Stimulated activated effector memory CD8-positive, alpha-beta T cell treated with anti-CD3 and anti-CD28 coated beads, Interleukin-12 subunit alpha, Interleukin-12 subunit beta, amount 100 ng/mL, for 72 hours (primary cell): ENCODE measurements around the gene FILIP1.
A peak's percentile ranks its signal among the peaks of the same experiment; 100 is the strongest.

Experiments used
- ATAC-seq: fragments of 150-1000 bp; cut with Tn5 transposase; 2 replicates; pipeline ENCODE4 v1.10.0; 2021
- DNase-seq, 2 donors: peaks; one replicate each; pipeline ENCODE4 v3.0.0; 2021 to 2022; ENCODE audit warnings: low spot score in 2 of 2
- H3K27ac Mint-ChIP-seq: one replicate; pipeline ENCODE4 v1.8.0; 2022; ENCODE audit warnings: mild to moderate bottlenecking, mixed read lengths
- H3K36me3 Mint-ChIP-seq: one replicate; pipeline ENCODE4 v1.8.0; 2022; ENCODE audit warnings: mild to moderate bottlenecking, mixed read lengths
- H3K4me1 Mint-ChIP-seq: one replicate; pipeline ENCODE4 v1.8.0; 2022; ENCODE audit warnings: mixed read lengths
- H3K4me3 Mint-ChIP-seq: one replicate; pipeline ENCODE4 v1.8.0; 2022; ENCODE audit warnings: mild to moderate bottlenecking, mixed read lengths
- H3K9me3 Mint-ChIP-seq: one replicate; pipeline ENCODE4 v1.8.0; 2022; ENCODE audit warnings: mixed read lengths

FILIP1 gene

GRCh38 chr6:75370011-75370410 is 123.6 kb downstream of the FILIP1 start:
- no peaks in the 10 kb centered on the region for H3K9me3 Mint-ChIP-seq
- no peak overlapping the region for H3K27ac Mint-ChIP-seq
- DNase-seq = no peak
- no peak overlapping the region for H3K4me3 Mint-ChIP-seq
- no peaks in the 10 kb centered on the region for H3K4me1 Mint-ChIP-seq
- no peak for ATAC-seq
- H3K36me3 Mint-ChIP-seq = no peaks in the 10 kb centered on the region

GRCh38 chr6:75368864-75369402 is 124.7 kb downstream of the FILIP1 start:
- no peak overlapping the region for H3K27ac Mint-ChIP-seq
- H3K4me1 Mint-ChIP-seq = no peaks in the 10 kb centered on the region
- H3K36me3 Mint-ChIP-seq = no peaks in the 10 kb centered on the region
- no peak for ATAC-seq
- no peak for DNase-seq
- no peaks in the 10 kb centered on the region for H3K9me3 Mint-ChIP-seq
- no peak overlapping the region for H3K4me3 Mint-ChIP-seq

- DNase-seq (no peak), ATAC-seq (no peak)
- H3K36me3 Mint-ChIP-seq = no peaks in the 10 kb centered on the region
- no peak overlapping the region for H3K27ac Mint-ChIP-seq
- H3K4me3 Mint-ChIP-seq = no peak overlapping the region
- H3K9me3 Mint-ChIP-seq = no peaks in the 10 kb centered on the region
- H3K4me1 Mint-ChIP-seq = no peaks in the 10 kb centered on the region
Observed at GRCh38 chr6:75368151-75368779, 125.3 kb downstream of the FILIP1 start.

- Mint-ChIP-seq H3K36me3 (no peaks in the 10 kb centered on the region), H3K9me3 (peaks cover 1% of the 10 kb centered on the region), H3K27ac (no peak overlapping the region), H3K4me1 (no peaks in the 10 kb centered on the region), H3K4me3 (no peak overlapping the region)
- DNase-seq (no peak), ATAC-seq (no peak)
Observed at GRCh38 chr6:75363304-75363703, 130.3 kb downstream of the FILIP1 start.

GRCh38 chr6:75353644-75354043 is 140.0 kb downstream of the FILIP1 start:
- Mint-ChIP-seq H3K27ac (no peak overlapping the region), H3K4me3 (no peak overlapping the region), H3K4me1 (peaks cover 6% of the 10 kb centered on the region), H3K36me3 (no peaks in the 10 kb centered on the region), H3K9me3 (peaks cover 3% of the 10 kb centered on the region)
- DNase-seq = no peak
- no peak for ATAC-seq

- Mint-ChIP-seq H3K36me3 (no peaks in the 10 kb centered on the region), H3K27ac (no peak overlapping the region), H3K4me1 (peaks cover 6% of the 10 kb centered on the region), H3K4me3 (no peak overlapping the region), H3K9me3 (no peaks in the 10 kb centered on the region)
- no peak for ATAC-seq
- DNase-seq = no peak
Observed at GRCh38 chr6:75351570-75351969, 142.0 kb downstream of the FILIP1 start.

- ATAC-seq (no peak), DNase-seq (no peak)
- Mint-ChIP-seq H3K27ac (no peak overlapping the region), H3K4me1 (peaks cover 6% of the 10 kb centered on the region), H3K9me3 (no peaks in the 10 kb centered on the region), H3K36me3 (no peaks in the 10 kb centered on the region), H3K4me3 (no peak overlapping the region)
Observed at GRCh38 chr6:75350808-75351207, 142.8 kb downstream of the FILIP1 start.

GRCh38 chr6:75350156-75350555 is 143.4 kb downstream of the FILIP1 start:
- DNase-seq (no peak), ATAC-seq (no peak)
- Mint-ChIP-seq H3K27ac (no peak overlapping the region), H3K9me3 (no peaks in the 10 kb centered on the region), H3K36me3 (no peaks in the 10 kb centered on the region), H3K4me3 (no peak overlapping the region), H3K4me1 (peaks cover 6% of the 10 kb centered on the region)

GRCh38 chr6:75349262-75349984 is 144.2 kb downstream of the FILIP1 start:
- ATAC-seq (no peak), DNase-seq (no peak)
- Mint-ChIP-seq H3K36me3 (no peaks in the 10 kb centered on the region), H3K4me3 (no peak overlapping the region), H3K9me3 (no peaks in the 10 kb centered on the region), H3K27ac (no peak overlapping the region), H3K4me1 (peaks cover 6% of the 10 kb centered on the region)

GRCh38 chr6:75348882-75349261 is 144.7 kb downstream of the FILIP1 start:
- ATAC-seq (no peak), DNase-seq (no peak)
- Mint-ChIP-seq H3K27ac (no peak overlapping the region), H3K36me3 (no peaks in the 10 kb centered on the region), H3K9me3 (no peaks in the 10 kb centered on the region), H3K4me1 (peaks cover 6% of the 10 kb centered on the region), H3K4me3 (no peak overlapping the region)

GRCh38 chr6:75347898-75348610 is 145.5 kb downstream of the FILIP1 start:
- no peaks in the 10 kb centered on the region for H3K9me3 Mint-ChIP-seq
- no peak overlapping the region for H3K4me3 Mint-ChIP-seq
- DNase-seq (no peak), ATAC-seq (no peak)
- no peaks in the 10 kb centered on the region for H3K36me3 Mint-ChIP-seq
- no peak overlapping the region for H3K27ac Mint-ChIP-seq
- peaks cover 6% of the 10 kb centered on the region for H3K4me1 Mint-ChIP-seq

GRCh38 chr6:75345413-75345812 is 148.2 kb downstream of the FILIP1 start:
- Mint-ChIP-seq H3K36me3 (no peaks in the 10 kb centered on the region), H3K4me1 (peaks cover 6% of the 10 kb centered on the region), H3K4me3 (no peak overlapping the region), H3K9me3 (no peaks in the 10 kb centered on the region), H3K27ac (no peak overlapping the region)
- ATAC-seq (no peak), DNase-seq (no peak)

GRCh38 chr6:75344455-75344854 is 149.1 kb downstream of the FILIP1 start:
- DNase-seq (no peak), ATAC-seq (no peak)
- H3K4me3 Mint-ChIP-seq = no peak overlapping the region
- H3K36me3 Mint-ChIP-seq = no peaks in the 10 kb centered on the region
- no peaks in the 10 kb centered on the region for H3K9me3 Mint-ChIP-seq
- H3K4me1 Mint-ChIP-seq = peaks cover 1% of the 10 kb centered on the region
- H3K27ac Mint-ChIP-seq = no peak overlapping the region

GRCh38 chr6:75344021-75344420 is 149.6 kb downstream of the FILIP1 start:
- no peak overlapping the region for H3K4me3 Mint-ChIP-seq
- H3K36me3 Mint-ChIP-seq = no peaks in the 10 kb centered on the region
- H3K4me1 Mint-ChIP-seq = no peaks in the 10 kb centered on the region
- H3K27ac Mint-ChIP-seq = no peak overlapping the region
- DNase-seq (no peak), ATAC-seq (no peak)
- H3K9me3 Mint-ChIP-seq = no peaks in the 10 kb centered on the region

- H3K36me3 Mint-ChIP-seq = no peaks in the 10 kb centered on the region
- no peak for DNase-seq
- peak; percentile 77 for ATAC-seq
Observed at GRCh38 chr6:75337835-75338580, 155.6 kb downstream of the FILIP1 start.

More at GRCh38 chr6:75337835-75338580, 155.6 kb downstream of the FILIP1 start:
- no peak overlapping the region for H3K4me3 Mint-ChIP-seq
- no peaks in the 10 kb centered on the region for H3K4me1 Mint-ChIP-seq
- no peaks in the 10 kb centered on the region for H3K9me3 Mint-ChIP-seq
- H3K27ac Mint-ChIP-seq = no peak overlapping the region
